ENCODE data around the gene L1CAM. TPM values are rescaled to one million over a fixed set of nuclear protein-coding genes. Genes with fewer than 3 reads are reported as not detected.

The L1CAM gene
- total RNA-seq, 4 donors from 2014 or later: 0.37 to 2.8 (median 1.6) TPM

DNA sequence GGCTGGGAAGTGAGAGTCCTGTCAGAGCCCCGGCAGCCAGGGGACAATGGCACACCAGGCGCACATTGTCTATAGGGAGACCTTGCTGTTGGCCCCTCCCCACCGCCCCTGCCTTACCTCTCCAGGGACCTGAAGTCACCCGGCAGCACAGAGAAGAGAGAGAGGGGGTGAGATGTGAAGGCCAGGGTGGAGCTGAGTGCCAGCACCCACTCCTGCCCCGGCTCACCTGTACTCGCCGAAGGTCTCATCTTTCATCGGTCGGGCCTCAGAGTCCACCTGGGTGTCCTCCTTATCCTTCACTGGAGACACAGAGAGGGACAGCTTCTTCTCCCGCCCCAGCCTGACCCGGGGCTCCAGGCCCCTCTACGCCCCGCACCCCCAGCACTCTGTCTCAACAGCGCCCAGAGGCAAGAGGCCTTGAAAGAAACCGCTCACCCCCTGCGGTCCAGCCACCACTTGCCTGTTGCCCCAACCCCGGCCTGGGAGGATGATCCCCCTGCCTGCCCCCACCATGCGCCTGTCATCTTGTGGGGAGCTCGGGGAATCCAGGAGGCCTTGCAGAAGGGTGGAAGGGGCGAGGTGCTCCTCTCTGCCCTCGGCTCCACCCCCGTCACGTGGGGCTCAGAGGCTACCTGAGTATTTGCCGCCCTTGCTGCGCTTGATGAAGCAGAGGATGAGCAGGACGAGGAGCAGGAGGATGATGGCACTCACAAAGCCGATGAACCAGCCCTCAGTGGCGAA lies 22.6 kb downstream of the L1CAM start:
- DNase-seq (ENCODE audit: low spot score) (no peak), ATAC-seq (ENCODE audit: low FRiP score) (no peak)
- TF ChIP-seq, protein P1, sequence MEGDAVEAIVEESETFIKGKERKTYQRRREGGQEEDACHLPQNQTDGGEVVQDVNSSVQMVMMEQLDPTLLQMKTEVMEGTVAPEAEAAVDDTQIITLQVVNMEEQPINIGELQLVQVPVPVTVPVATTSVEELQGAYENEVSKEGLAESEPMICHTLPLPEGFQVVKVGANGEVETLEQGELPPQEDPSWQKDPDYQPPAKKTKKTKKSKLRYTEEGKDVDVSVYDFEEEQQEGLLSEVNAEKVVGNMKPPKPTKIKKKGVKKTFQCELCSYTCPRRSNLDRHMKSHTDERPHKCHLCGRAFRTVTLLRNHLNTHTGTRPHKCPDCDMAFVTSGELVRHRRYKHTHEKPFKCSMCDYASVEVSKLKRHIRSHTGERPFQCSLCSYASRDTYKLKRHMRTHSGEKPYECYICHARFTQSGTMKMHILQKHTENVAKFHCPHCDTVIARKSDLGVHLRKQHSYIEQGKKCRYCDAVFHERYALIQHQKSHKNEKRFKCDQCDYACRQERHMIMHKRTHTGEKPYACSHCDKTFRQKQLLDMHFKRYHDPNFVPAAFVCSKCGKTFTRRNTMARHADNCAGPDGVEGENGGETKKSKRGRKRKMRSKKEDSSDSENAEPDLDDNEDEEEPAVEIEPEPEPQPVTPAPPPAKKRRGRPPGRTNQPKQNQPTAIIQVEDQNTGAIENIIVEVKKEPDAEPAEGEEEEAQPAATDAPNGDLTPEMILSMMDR (IDR thresholded peaks at IDR 0.05): no peak

DNA sequence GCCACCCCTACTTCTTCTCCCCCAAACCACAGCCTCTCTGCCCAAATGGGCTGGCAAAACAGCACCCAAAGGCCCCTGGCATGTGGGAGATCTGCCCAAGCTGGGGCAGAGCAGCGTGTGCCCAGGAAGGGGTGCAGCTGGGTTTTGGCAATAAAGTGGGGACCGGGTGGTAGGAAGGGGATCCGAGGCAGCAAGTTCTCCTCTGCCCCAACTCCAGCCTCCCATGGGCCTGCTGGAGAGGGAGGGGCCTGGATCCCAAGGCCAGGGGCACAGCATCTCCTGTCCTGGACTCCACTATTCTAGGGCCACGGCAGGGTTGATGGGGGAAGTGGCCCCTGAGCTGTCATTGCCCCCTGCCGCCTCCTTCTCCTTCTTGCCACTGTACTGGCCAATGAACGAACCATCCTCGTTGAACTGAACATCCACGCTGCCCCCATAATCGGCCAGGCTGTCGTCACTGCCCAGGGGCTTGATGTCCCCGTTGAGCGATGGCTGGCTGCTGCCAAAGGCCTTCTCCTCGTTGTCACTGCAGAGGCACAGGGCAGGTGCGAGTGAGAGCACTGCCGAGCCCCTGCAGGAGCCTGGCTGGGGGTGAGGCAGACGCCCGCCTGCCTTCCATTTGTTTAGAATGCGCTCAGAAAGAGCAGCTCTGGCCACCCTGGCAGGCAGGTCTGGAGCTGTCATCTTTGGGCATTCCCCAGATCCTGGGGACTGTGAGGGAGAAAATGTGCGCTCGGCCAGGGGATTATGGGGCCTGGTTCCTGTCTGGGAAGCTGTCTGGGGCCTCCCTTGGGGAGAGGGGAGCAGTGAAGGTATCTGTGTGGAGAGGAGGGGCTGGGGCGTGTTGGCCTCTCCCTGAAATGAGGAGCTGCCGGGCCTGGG lies 23.4 kb downstream of the L1CAM start:
- DNase-seq (ENCODE audit: low spot score) (no peak), ATAC-seq (ENCODE audit: low FRiP score) (no peak)
- TF ChIP-seq, protein P1 (IDR thresholded peaks at IDR 0.05): no peak

DNA sequence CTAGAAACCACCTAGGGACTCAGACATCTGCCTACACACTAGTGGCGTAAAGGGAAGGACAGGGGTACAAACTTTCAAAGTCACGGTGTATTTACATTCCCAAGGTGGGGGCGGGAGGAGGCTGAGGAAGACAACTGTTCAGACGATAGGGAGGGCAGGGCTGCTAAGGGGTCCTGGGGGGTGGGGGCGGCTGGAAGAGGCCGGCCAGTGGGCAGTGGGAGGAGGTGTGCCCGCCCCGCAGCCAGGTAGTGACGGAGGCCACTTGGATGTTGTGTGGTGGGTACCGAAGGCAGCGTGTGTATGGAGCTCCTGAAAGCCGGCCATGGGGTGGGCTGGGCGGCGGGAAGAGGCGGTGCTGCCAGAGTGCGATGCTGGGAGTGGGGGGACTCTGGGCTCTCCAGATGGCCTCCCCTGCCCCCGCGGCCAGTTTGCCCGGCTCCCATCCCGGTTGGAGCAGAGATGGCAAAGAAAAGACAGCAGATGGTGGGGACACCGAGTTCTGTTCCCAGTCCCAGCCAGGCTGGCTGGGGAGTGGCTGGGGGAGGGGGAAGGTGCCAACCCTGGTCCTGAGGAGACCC lies 24.2 kb downstream of the L1CAM start:
- TF ChIP-seq, protein P1 (IDR thresholded peaks at IDR 0.05): no peak
- ATAC-seq (ENCODE audit: low FRiP score) (no peak), DNase-seq (ENCODE audit: low spot score) (no peak)

DNA sequence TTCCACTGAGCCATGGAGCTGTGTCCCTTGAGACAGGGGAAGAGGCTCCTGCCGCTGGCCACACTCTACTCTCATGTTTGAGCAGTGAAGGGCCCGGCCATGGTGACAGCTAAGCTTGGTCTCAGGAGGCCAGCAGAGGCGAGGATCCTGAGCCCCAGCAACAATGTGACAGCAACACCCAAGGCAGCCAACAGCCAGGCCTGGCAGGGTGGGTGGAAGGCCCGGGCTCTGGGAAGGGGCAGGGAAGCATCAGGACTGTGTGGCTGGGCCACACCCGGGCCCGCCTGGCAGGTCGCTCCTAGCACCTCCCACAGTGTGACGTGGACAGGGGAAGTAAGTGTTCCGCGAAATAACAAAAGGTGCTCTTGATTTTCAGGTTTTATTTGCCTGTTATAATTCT lies 24.8 kb downstream of the L1CAM start:
- DNase-seq (ENCODE audit: low spot score): no peak
- TF ChIP-seq, protein P1 (IDR thresholded peaks at IDR 0.05): no peak
- no peak for ATAC-seq (ENCODE audit: low FRiP score)

DNA sequence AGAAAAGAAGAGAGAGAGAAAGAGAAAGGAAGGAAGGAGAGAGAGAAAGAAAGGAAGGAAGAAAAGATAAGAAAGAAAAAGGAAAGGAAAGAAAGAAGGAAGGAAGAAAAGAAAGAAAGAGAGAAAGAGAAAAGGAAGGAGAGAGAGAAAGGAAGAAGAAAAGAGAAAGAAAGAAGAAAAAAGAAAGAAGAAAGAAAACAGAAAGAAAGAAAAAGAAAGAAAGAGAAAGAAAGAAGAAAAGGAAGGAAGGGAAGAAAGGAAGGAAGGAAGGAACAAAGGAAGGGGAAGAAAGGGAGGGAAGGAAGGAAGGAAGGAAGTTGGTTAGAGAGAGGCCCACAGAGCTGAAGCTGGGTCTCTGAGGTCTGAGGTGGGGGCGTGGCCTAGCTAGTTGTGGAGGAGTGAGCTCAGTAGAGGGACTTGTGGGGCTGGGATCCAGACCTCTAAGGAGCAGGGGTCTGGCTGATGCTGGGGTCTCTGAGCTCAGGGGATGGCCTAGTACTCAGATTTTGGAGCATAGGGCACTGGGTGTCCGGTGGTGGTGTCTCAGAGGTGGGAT lies 28.5 kb downstream of the L1CAM start:
- TF ChIP-seq, protein P1 (IDR thresholded peaks at IDR 0.05): no peak
- peak; percentile 7 for DNase-seq (ENCODE audit: low spot score)
- ATAC-seq (ENCODE audit: low FRiP score): no peak

DNA sequence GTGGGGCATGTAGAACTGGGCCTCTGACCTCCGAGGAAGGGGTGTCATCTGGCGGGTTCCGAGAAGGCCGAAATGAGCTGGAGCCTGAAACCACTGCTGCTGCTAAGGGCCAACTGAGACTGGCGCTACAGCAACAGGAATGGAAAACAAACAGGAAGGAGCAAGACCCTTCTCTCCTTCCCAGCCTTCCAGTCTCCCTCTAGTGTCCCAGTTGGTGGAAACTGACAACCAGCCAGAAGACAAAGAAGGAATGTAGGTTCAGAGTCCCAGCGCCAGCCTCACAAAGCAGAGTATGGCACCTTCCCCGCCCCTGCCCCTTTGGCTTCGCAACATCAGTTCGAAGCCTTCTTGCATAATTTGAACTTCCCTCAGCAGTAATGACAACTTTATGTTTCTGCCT lies 31.3 kb downstream of the L1CAM start:
- DNase-seq (ENCODE audit: low spot score): no peak
- no peak for ATAC-seq (ENCODE audit: low FRiP score)
- TF ChIP-seq, protein P1 (IDR thresholded peaks at IDR 0.05): no peak
